Measurements from ENCODE around the gene TLL2.

- TF ChIP-seq GATA2 (IDR thresholded peaks at IDR 0.05; ENCODE audit: low read depth, low read length) (no peak), GATA3 (IDR thresholded peaks at IDR 0.05; ENCODE audit: low read depth, low read length) (no peak)
Measured at GRCh38 chr10:96387601-96388000, 126.1 kb downstream of the TLL2 start.

Data from SH-SY5Y (cell line).